ENCODE data around the gene SP7. TPM values are rescaled to one million over a fixed set of nuclear protein-coding genes. Genes with fewer than 3 reads are reported as not detected.
A peak's percentile ranks its signal among the peaks of the same experiment; 100 is the strongest.

The SP7 gene
- total and polyA plus RNA-seq, 11 donors: not detected

DNA sequence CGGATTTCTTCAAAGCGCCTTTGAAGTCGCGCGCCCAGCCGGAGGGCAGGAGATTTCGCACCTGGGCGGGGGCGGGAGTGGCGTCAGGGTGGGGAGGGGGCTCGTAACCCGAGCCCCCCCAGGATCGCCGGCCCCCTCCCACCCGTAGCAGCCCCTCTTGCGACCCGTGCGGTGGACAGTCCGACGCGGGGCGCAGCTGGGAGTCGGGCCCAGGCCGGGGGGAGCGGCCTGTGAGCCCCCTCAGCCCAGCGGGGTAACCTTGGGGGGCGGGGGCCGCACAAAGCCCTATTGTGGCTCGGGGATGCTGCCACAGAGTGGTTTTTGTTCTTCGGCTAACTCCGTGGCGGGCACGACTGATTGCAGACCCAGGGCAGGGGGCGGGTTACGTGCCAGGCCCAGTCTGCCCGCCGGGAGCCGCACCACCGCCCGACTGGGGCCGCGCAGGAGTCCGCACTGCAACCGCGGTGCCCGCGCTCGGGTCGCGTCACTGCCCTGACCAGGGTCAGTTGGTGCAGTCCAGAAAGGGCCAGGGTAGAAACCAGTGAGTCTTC, 10.6 kb downstream of the SP7 start:
- DNase-seq (peak in 3 of 5 donors; percentile 39 to 74 (median 53)), ATAC-seq (peak in 1 of 4 donors; percentile 12)
- no peaks in the 10 kb centered on the region for H3K36me3 ChIP-seq
- no peaks in the 10 kb centered on the region for H3K9me3 ChIP-seq
- 1 to 2% (median 1%) methylated on average over 20 to 50 of the region's 50 CpGs for WGBS, 4 donors
- no peak for TF ChIP-seq POLR2A (IDR thresholded peaks at IDR 0.05)
- peak overlapping the region; percentile 60 to 87 (median 70) for H3K4me3 ChIP-seq
- intact Hi-C loops (cut with DNase I): loop anchor here (1.0 to 10.0 kb wide), 9 partner anchors 15 to 183 kb away; partner anchors contain the start of genes TARBP2 (in 7 of the 10), NPFF (in 5 of the 10) and SP1 (in 1 of the 10)
- H3K27ac ChIP-seq: peak overlapping the region; percentile 72 to 97 (median 92)
- H3K27me3 ChIP-seq: no peaks in the 10 kb centered on the region
- peaks cover 0 to 36% (median 25%) of the 10 kb centered on the region in 12 donors for H3K4me1 ChIP-seq

DNA sequence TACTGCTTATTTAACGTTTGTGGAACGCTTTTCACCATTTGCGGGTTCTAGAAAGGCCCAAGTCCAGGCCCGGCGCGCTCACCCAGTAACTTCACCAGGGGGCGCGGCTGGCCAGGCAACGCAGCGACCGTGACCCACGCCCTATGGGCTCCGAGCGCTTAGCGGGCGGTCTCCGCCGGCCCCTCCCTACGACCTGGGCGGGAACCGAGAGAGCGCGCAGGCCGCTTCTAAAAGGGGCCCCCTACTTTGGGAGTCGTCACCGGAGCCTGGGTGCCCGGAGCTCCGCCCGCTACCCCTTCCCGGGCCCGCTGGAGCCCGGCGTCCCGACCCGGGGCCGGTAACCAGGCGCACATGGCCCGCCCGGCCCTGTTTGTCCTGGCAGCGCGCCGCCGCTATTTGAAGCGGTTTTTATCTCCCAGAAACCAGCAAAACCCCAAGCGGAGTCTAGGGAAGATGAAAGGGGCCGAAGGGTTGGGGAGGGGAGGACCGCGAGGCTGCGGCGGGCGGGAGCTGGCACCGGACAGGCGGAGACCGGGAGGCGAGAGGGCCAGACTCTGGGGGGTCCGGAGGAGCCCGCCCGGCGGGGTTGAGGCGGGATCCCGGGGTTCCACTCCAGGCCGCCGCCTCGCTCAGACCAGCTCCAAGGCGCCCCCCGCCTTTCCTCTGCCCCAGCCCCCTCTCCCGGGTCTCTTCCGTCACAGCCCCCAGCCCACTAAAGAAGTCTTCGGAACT, 11.2 kb downstream of the SP7 start:
- Histone ChIP-seq H3K9me3 (no peaks in the 10 kb centered on the region), H3K27me3 (no peaks in the 10 kb centered on the region), H3K4me1 (peaks cover 0 to 42% (median 31%) of the 10 kb centered on the region in 12 donors), H3K4me3 (peak overlapping the region; percentile 60 to 87 (median 70)), H3K36me3 (peaks cover 0 to 2% (median 0%) of the 10 kb centered on the region in 9 donors), H3K27ac (peak overlapping the region; percentile 72 to 97 (median 92))
- intact Hi-C loops (cut with DNase I): loop anchor here (1.0 to 10.0 kb wide), 10 partner anchors 20 to 184 kb away; partner anchors contain the start of genes TARBP2 (in 8 of the 10), NPFF (in 6 of the 10) and SP1 (in 1 of the 10)
- peak in 1 of 2 donors; percentile 97 for TF ChIP-seq POLR2A (IDR thresholded peaks at IDR 0.05)
- TF ChIP-seq, protein P1, sequence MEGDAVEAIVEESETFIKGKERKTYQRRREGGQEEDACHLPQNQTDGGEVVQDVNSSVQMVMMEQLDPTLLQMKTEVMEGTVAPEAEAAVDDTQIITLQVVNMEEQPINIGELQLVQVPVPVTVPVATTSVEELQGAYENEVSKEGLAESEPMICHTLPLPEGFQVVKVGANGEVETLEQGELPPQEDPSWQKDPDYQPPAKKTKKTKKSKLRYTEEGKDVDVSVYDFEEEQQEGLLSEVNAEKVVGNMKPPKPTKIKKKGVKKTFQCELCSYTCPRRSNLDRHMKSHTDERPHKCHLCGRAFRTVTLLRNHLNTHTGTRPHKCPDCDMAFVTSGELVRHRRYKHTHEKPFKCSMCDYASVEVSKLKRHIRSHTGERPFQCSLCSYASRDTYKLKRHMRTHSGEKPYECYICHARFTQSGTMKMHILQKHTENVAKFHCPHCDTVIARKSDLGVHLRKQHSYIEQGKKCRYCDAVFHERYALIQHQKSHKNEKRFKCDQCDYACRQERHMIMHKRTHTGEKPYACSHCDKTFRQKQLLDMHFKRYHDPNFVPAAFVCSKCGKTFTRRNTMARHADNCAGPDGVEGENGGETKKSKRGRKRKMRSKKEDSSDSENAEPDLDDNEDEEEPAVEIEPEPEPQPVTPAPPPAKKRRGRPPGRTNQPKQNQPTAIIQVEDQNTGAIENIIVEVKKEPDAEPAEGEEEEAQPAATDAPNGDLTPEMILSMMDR (IDR thresholded peaks at IDR 0.05): peak; percentile 71 to 98 (median 86)
- DNase-seq (peak; percentile 94 to 97 (median 95)), ATAC-seq (peak; percentile 74 to 87 (median 84))
- 0 to 2% (median 0%) methylated on average over 21 to 69 of the region's 69 CpGs for WGBS, 4 donors

DNA sequence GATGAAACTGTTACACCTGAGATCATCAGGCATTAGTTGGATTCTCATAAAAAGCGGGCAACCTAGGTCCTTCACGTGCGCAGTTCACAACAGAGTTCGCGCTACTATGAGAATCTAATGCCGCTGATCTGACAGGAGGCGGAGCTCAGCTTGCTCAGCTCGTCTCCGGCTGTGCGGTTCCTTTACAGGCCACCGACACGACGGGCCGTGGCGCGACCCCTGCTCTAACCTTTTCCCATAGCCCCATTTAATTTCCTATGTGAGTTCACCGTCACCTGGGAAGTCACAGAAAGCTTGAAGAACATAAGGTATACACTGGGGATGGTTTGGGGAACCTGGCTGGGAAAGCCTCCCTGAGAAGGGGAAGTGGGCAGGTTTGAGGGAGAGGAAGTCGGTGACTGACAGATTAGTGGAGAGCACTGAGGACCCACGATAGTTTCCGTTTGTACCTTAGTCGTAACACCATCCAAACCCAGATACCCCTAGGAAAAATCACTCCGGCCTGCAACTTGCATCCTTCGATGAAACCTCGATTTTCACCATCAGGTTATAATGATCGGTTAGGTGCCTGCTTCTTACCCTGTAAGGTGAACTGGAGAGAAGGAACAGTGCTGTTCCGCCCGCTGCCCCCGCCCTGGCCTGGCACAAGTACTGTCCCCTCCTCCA, 11.9 kb downstream of the SP7 start:
- Histone ChIP-seq H3K36me3 (peaks cover 0 to 6% (median 2%) of the 10 kb centered on the region in 9 donors), H3K27me3 (no peaks in the 10 kb centered on the region), H3K27ac (peak overlapping the region; percentile 72 to 97 (median 92)), H3K4me1 (peaks cover 0 to 45% (median 32%) of the 10 kb centered on the region in 12 donors), H3K9me3 (no peaks in the 10 kb centered on the region), H3K4me3 (peak overlapping the region; percentile 60 to 87 (median 70))
- intact Hi-C loops (cut with DNase I): loop anchor here (1.0 to 10.0 kb wide), 9 partner anchors 21 to 185 kb away; partner anchors contain the start of genes TARBP2 (in 8 of the 10), NPFF (in 6 of the 10) and SP1 (in 1 of the 10)
- DNase-seq: peak in 4 of 5 donors; percentile 25 to 67 (median 38)
- ATAC-seq: no peak
- TF ChIP-seq, protein P1 (IDR thresholded peaks at IDR 0.05): no peak
- no peak for TF ChIP-seq POLR2A (IDR thresholded peaks at IDR 0.05)
- 27 to 47% (median 40%) methylated on average over 25 to 28 of the region's 28 CpGs for WGBS, 4 donors

DNA sequence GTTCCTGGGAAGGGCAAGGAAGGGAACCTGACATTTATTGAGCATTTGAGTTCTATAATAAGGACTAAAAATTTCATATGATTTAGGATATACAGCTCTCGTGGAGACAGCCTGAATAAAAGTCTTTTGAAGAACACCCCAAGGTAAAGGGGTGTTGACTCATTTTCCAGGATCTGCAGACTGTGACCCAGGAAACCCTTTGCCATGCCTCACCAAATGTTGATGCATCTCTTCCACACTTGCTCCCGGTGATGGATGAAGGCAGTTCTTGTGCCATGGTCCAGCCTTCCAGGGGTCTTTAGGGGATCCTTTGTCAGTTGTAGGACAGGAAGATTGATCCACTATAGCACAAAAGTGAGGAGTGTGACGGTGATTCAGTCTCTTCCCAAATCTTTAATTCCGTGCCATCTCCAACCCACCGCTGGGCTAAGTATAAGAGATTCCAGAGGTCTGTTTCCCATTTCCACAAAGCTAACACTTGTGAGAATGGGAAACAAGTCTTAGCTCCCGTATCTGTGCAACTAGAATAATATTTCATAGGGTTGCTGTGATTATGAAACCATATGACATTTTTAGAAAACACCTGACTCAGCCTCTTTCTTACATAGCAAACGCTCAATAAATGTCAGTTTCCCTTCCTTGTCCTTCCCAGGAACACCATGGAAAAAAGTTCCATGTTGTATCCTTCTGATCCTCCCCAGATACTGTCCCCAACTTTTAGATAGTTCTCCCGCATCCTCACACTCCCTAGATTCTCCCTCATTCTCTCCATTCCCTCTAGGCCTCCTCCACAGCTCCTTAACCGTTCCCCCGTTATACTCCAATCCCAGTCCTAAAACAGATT, 15.6 kb downstream of the SP7 start:
- Histone ChIP-seq H3K27me3 (no peaks in the 10 kb centered on the region), H3K27ac (peak overlapping the region; percentile 86 to 96 (median 92)), H3K9me3 (no peaks in the 10 kb centered on the region), H3K4me1 (peaks cover 0 to 38% (median 30%) of the 10 kb centered on the region in 12 donors), H3K4me3 (peak overlapping the region; percentile 41 to 97 (median 78)), H3K36me3 (peaks cover 0 to 38% (median 31%) of the 10 kb centered on the region in 9 donors)
- DNase-seq: no peak
- TF ChIP-seq, protein P1 (IDR thresholded peaks at IDR 0.05): no peak
- TF ChIP-seq POLR2A (IDR thresholded peaks at IDR 0.05): no peak
- WGBS, 4 donors: 36 to 42% (median 38%) methylated on average over 10 of the region's 10 CpGs
- intact Hi-C loops (cut with DNase I): loop anchor here in 8 of 10 donors (1.0 to 10.0 kb wide), 4 partner anchors 25 to 187 kb away; partner anchors contain the start of genes NPFF (in 6 of the 8), TARBP2 (in 6 of the 8) and PFDN5 (in 1 of the 8)
- ATAC-seq: no peak
